ENCODE data around the gene BAHD1.

GRCh38 chr15:40465939-40466338 is 25.2 kb downstream of the BAHD1 start:
- TF ChIP-seq, protein P1, sequence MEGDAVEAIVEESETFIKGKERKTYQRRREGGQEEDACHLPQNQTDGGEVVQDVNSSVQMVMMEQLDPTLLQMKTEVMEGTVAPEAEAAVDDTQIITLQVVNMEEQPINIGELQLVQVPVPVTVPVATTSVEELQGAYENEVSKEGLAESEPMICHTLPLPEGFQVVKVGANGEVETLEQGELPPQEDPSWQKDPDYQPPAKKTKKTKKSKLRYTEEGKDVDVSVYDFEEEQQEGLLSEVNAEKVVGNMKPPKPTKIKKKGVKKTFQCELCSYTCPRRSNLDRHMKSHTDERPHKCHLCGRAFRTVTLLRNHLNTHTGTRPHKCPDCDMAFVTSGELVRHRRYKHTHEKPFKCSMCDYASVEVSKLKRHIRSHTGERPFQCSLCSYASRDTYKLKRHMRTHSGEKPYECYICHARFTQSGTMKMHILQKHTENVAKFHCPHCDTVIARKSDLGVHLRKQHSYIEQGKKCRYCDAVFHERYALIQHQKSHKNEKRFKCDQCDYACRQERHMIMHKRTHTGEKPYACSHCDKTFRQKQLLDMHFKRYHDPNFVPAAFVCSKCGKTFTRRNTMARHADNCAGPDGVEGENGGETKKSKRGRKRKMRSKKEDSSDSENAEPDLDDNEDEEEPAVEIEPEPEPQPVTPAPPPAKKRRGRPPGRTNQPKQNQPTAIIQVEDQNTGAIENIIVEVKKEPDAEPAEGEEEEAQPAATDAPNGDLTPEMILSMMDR (IDR thresholded peaks at IDR 0.05) = no peak
- TF ChIP-seq SMC3 (IDR thresholded peaks at IDR 0.05; ENCODE audit: low read depth, low read length) (no peak), TAF1 (IDR thresholded peaks at IDR 0.05; ENCODE audit: borderline replicate concordance, low read depth, low read length) (no peak), JUND (IDR thresholded peaks at IDR 0.05) (no peak), EZH2phosphoT487 (IDR thresholded peaks at IDR 0.05; ENCODE audit: borderline replicate concordance, low read depth) (no peak), NRF1 (IDR thresholded peaks at IDR 0.05; ENCODE audit: low read depth, low read length) (no peak), GATA2 (CRISPR knock-in tag; IDR thresholded peaks at IDR 0.05) (no peak), FOXM1 (IDR thresholded peaks at IDR 0.05; ENCODE audit: low read depth) (no peak), RCOR1 (IDR thresholded peaks at IDR 0.05; ENCODE audit: low read length) (no peak)
